Neutrophil (primary cell): Measurements from ENCODE around the gene TOP2A.
"Not testable (repeated sequence)": the region's sequence is repeated elsewhere in the genome, so short reads cannot be mapped to it uniquely, and the experiment has no call there.

ENCODE experiments used
- H3K27ac ChIP-seq: fragments of 200-600 bp; sonication (generic); 2 replicates; pipeline ENCODE4 v1.5.1; 2016; ENCODE audit warnings: mild to moderate bottlenecking, moderate library complexity
- H3K27me3 ChIP-seq: fragments of 200-600 bp; sonication (generic); 2 replicates; pipeline ENCODE4 v1.6.0; 2016; ENCODE audit warnings: mild to moderate bottlenecking
- H3K36me3 ChIP-seq: fragments of 200-600 bp; sonication (generic); 2 replicates; pipeline ENCODE4 v1.5.1; 2017
- H3K4me1 ChIP-seq, 2 experiments: fragments of 200-600 bp in 1 of 2; sonication (generic) in 1 of 2; 1 replicate in 1 of 2; 2 replicates in 1 of 2; pipeline versions ENCODE4 v1.5.1 to v1.6.1; 2013 to 2016; ENCODE audit warnings: low read depth in 1 of 2, low read length in 1 of 2, mild to moderate bottlenecking in 1 of 2, moderate library complexity in 1 of 2; ENCODE audit not compliant: control insufficient read depth in 1 of 2, insufficient read depth in 1 of 2
- H3K4me3 ChIP-seq, 2 experiments: fragments of 200-600 bp in 1 of 2; sonication (generic) in 1 of 2; 1 replicate in 1 of 2; 2 replicates in 1 of 2; pipeline ENCODE4 v1.5.1; 2013 to 2016; ENCODE audit warnings: low read depth in 1 of 2, low read length in 1 of 2, mild to moderate bottlenecking in 1 of 2, moderate library complexity in 1 of 2
- H3K9me3 ChIP-seq: fragments of 200-600 bp; sonication (generic); 2 replicates; pipeline ENCODE4 v1.5.1; 2016
- TF ChIP-seq, protein P1 (sequence below): fragments of 200-600 bp; sonication (generic); IDR thresholded peaks from 2 replicates; pipeline ENCODE4 v1.5.1; 2016; ENCODE audit warnings: antibody characterized with exemption

TOP2A gene

DNA sequence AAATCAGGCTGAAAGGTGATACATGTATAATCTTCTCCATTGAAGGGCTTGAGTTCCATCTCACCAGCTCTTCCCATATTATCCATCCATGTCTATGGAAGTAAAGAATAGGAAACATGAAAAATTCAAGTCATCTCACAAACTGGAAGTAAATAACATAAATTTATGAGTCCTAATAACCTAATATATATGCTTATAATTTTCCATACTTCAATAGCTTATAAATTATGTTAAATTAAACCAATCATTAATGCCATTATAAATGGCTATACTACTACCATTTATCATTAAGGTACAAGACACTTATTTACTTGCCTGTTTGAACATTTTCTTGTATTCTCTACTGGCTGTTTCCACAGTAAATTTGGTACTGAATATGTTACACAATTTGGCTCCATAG is 4.8 kb downstream of the TOP2A start:
- no peak overlapping the region for H3K4me3 ChIP-seq
- H3K27me3 ChIP-seq = no peaks in the 10 kb centered on the region
- H3K9me3 ChIP-seq = no peaks in the 10 kb centered on the region
- H3K4me1 ChIP-seq = peaks cover 15 to 16% of the 10 kb centered on the region in 2 experiments
- H3K27ac ChIP-seq = no peak overlapping the region
- H3K36me3 ChIP-seq = peaks cover 40% of the 10 kb centered on the region
- TF ChIP-seq, protein P1, sequence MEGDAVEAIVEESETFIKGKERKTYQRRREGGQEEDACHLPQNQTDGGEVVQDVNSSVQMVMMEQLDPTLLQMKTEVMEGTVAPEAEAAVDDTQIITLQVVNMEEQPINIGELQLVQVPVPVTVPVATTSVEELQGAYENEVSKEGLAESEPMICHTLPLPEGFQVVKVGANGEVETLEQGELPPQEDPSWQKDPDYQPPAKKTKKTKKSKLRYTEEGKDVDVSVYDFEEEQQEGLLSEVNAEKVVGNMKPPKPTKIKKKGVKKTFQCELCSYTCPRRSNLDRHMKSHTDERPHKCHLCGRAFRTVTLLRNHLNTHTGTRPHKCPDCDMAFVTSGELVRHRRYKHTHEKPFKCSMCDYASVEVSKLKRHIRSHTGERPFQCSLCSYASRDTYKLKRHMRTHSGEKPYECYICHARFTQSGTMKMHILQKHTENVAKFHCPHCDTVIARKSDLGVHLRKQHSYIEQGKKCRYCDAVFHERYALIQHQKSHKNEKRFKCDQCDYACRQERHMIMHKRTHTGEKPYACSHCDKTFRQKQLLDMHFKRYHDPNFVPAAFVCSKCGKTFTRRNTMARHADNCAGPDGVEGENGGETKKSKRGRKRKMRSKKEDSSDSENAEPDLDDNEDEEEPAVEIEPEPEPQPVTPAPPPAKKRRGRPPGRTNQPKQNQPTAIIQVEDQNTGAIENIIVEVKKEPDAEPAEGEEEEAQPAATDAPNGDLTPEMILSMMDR = no peak

DNA sequence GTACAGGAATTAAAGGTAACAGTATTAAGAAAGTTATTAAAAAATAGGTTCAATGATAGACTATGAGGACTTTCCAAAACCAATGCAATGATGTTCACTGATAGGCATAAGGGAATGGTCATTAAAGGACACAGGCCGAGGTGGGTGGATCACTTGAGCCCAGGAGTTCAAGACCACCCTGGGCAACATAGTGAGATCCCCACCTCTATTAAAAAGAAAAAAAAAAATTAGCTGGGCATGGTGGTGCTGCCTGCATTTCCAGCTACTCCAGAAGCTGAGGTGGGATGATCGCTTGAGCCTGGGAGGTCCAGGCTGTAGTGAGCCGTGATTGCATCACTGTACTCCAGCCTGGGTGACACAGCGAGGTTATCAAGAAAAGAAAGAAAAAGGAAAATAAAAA is 5.9 kb downstream of the TOP2A start:
- Histone ChIP-seq H3K9me3 (no peaks in the 10 kb centered on the region), H3K4me1 (peaks cover 7 to 8% of the 10 kb centered on the region in 2 experiments), H3K27me3 (no peaks in the 10 kb centered on the region), H3K36me3 (peaks cover 49% of the 10 kb centered on the region), H3K4me3 (no peak overlapping the region), H3K27ac (no peak overlapping the region)
- TF ChIP-seq, protein P1 = no peak

DNA sequence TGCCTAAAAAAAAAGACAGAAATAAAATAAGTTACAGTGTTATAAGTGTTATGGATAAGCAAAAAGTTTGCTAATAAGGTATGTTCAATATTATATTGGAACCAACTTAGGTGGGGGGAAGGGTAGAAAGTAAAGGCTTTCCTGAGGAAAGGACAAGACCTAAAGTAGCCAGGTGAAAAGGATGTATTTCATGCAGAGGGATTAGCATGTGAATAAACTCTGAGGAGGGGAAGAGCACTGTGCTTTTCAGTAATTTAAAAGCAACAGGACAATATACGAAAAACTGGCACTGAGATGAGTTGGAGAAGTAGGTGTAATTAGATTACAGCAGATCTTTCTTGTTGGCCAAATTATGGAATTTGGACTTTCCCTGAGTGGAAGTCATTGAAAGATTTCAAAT is 7.6 kb downstream of the TOP2A start:
- TF ChIP-seq, protein P1 = no peak
- H3K27ac ChIP-seq = no peak overlapping the region
- H3K36me3 ChIP-seq = peaks cover 51% of the 10 kb centered on the region
- no peaks in the 10 kb centered on the region for H3K27me3 ChIP-seq
- H3K4me3 ChIP-seq = no peak overlapping the region
- no peaks in the 10 kb centered on the region for H3K4me1 ChIP-seq
- H3K9me3 ChIP-seq = no peaks in the 10 kb centered on the region

DNA sequence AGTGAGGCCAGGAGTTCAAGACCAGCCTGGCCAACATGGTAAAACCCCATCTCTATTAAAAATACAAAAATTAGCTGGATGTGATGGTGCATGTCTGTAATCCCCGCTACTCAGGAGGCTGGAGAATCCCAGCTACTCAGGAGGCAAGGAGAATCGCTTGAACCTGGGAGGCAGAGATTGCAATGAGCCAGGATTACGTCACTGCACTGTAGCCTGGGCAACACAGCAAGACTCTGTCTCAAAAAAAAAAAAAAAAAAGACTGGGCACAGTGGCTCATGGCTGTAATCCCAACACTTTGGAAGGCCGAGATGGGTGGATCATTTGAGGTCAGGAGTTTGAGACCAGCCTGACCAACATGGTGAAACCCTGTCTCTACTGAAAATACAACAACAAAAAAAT is 8.2 kb downstream of the TOP2A start:
- H3K9me3 ChIP-seq, H3K4me1 ChIP-seq, H3K27me3 ChIP-seq, H3K27ac ChIP-seq, H3K4me3 ChIP-seq: not testable (repeated sequence)
- peaks cover 53% of the 10 kb centered on the region for H3K36me3 ChIP-seq

DNA sequence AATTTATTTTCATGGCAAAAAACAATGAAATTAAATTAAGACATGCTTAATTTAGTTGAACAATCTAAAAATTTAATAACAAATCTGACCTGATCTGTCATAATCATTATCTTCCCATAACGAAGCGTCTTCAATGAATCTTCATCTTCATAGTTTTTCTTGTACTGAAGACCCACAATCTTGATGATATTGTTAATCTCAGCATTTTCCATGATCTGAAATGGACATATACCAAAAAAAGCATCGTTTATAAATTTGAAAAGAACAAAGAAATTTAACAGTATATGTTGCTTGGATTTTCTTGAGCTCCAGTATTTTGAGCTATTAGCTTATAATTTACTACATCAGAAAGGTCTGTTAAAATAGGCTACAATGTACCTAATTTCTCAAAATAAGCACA is 10.2 kb downstream of the TOP2A start:
- H3K27me3 ChIP-seq = no peaks in the 10 kb centered on the region
- H3K9me3 ChIP-seq = no peaks in the 10 kb centered on the region
- no peaks in the 10 kb centered on the region for H3K4me1 ChIP-seq
- no peak overlapping the region for H3K4me3 ChIP-seq
- peaks cover 66% of the 10 kb centered on the region for H3K36me3 ChIP-seq
- TF ChIP-seq, protein P1 = no peak
- H3K27ac ChIP-seq = no peak overlapping the region

DNA sequence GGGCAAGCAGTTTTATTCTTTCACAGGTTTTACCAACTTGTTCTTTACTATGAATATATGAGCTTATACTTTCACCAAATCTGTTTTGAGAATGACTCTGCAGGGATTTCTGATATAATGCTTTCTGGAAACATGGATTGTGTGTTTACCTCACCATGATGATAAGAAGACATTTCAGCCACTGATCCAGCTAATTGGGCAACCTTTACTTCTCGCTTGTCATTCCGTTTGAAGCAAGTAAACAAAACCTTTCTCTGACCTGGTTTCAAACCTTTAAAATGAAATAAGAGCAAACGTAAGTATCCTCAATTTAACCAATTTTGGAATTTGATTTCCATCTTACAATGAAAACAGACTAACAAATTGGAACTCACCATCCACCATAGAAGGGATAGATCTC is 13.7 kb downstream of the TOP2A start:
- Histone ChIP-seq H3K36me3 (peaks cover 71% of the 10 kb centered on the region), H3K27me3 (no peaks in the 10 kb centered on the region), H3K4me1 (no peaks in the 10 kb centered on the region), H3K4me3 (no peak overlapping the region), H3K9me3 (no peaks in the 10 kb centered on the region), H3K27ac (no peak overlapping the region)
- TF ChIP-seq, protein P1 = no peak
